CD4-positive, alpha-beta T cell treated with Interleukin-17A for 4 hours (primary cell): ENCODE measurements around the gene VILL.
"Not testable (repeated sequence)": the region's sequence is repeated elsewhere in the genome, so short reads cannot be mapped to it uniquely, and the experiment has no call there.

ENCODE experiments used
- DNase-seq: peaks from one replicate; pipeline ENCODE4 v3.0.0-alpha.2; 2020; ENCODE audit warnings: mixed read lengths

Gene VILL

GRCh38 chr3:38039899-38040261 lies 49.3 kb downstream of the VILL start:
- DNase-seq, result peak; percentile 75

- DNase-seq, result no peak
Observed at GRCh38 chr3:38040401-38040800, 49.8 kb downstream of the VILL start.

- DNase-seq, result no peak
Observed at GRCh38 chr3:38043486-38043885, 52.9 kb downstream of the VILL start.

- DNase-seq, result no peak
Observed at GRCh38 chr3:38046027-38046426, 55.4 kb downstream of the VILL start.

- no peak for DNase-seq
Observed at GRCh38 chr3:38046821-38047220, 56.2 kb downstream of the VILL start.

- DNase-seq, result no peak
Observed at GRCh38 chr3:38047896-38048295, 57.3 kb downstream of the VILL start.

GRCh38 chr3:38049358-38050126 lies 59.0 kb downstream of the VILL start:
- DNase-seq, result no peak

- DNase-seq, result no peak
Observed at GRCh38 chr3:38051131-38051530, 60.5 kb downstream of the VILL start.

GRCh38 chr3:38053286-38053685 lies 62.7 kb downstream of the VILL start:
- DNase-seq, result not testable (repeated sequence)

GRCh38 chr3:38053813-38054498 lies 63.4 kb downstream of the VILL start:
- not testable (repeated sequence) for DNase-seq

GRCh38 chr3:38054499-38055001 lies 64.0 kb downstream of the VILL start:
- DNase-seq, result no peak
